ENCODE measurements around the gene POFUT1.

DNA sequence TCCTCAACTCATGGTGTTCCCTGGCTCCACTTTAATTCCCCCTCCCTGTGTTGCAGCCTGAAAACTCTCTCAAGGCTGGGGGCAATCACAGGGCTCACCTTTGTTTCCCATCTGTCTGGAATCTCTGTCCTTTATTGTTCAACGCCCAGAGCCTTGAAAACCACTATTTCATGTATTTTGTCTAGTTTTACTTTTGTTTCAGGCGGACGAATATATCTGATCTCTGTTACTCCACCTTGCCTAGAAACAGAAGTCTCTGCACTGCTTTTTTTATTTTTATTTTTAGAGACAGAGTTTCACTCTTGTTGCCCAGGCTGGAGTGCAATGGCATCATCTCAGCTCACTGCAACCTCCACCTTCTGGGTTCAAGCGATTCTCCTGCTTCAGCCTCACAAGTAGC, 27.7 kb upstream of the POFUT1 start:
- TF ChIP-seq, protein P1, sequence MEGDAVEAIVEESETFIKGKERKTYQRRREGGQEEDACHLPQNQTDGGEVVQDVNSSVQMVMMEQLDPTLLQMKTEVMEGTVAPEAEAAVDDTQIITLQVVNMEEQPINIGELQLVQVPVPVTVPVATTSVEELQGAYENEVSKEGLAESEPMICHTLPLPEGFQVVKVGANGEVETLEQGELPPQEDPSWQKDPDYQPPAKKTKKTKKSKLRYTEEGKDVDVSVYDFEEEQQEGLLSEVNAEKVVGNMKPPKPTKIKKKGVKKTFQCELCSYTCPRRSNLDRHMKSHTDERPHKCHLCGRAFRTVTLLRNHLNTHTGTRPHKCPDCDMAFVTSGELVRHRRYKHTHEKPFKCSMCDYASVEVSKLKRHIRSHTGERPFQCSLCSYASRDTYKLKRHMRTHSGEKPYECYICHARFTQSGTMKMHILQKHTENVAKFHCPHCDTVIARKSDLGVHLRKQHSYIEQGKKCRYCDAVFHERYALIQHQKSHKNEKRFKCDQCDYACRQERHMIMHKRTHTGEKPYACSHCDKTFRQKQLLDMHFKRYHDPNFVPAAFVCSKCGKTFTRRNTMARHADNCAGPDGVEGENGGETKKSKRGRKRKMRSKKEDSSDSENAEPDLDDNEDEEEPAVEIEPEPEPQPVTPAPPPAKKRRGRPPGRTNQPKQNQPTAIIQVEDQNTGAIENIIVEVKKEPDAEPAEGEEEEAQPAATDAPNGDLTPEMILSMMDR (conservative IDR thresholded peaks at IDR 0.05): no peak
- no peak for TF ChIP-seq EZH2 (IDR thresholded peaks at IDR 0.05; ENCODE audit: low read depth)

Measured in PC-9 (cell line).